Uterus (tissue), 4 donors: ENCODE measurements around the gene SYT9. TPM values are rescaled to one million over a fixed set of nuclear protein-coding genes. Genes with fewer than 3 reads are reported as not detected.

ENCODE experiments used
- DNase-seq, 2 donors: peaks; one replicate each; pipeline ENCODE4 v3.0.0-alpha.2; 2019 to 2020
- H3K27ac ChIP-seq, 2 donors: fragments of 200-600 bp; sonication (generic); 1 replicate in 1 of 2; 2 replicates in 1 of 2; pipeline ENCODE4 v1.5.1; 2016 to 2018
- H3K27me3 ChIP-seq, 2 donors: fragments of 200-600 bp; sonication (generic); one replicate each; pipeline ENCODE4 v1.5.1; 2018 to 2019; ENCODE audit warnings: control low read depth in 1 of 2
- H3K36me3 ChIP-seq, 2 donors: fragments of 200-600 bp; sonication (generic); one replicate each; pipeline ENCODE4 v1.5.1; 2019; ENCODE audit warnings: control low read depth in 1 of 2
- H3K4me1 ChIP-seq, 2 donors: fragments of 200-600 bp; sonication (generic); one replicate each; pipeline ENCODE4 v1.5.1; 2018 to 2019; ENCODE audit warnings: control low read depth in 1 of 2
- H3K4me3 ChIP-seq, 2 donors: fragments of 200-600 bp; sonication (generic); 1 replicate in 1 of 2; 2 replicates in 1 of 2; pipeline ENCODE4 v1.5.1; 2018 to 2019; ENCODE audit warnings: mild to moderate bottlenecking in 1 of 2
- H3K9me3 ChIP-seq, 2 donors: fragments of 200-600 bp; sonication (generic); one replicate each; pipeline ENCODE4 v1.5.1; 2019; ENCODE audit warnings: control low read depth in 1 of 2
- POLR2A ChIP-seq, 2 donors: fragments of 450-650 bp; IDR thresholded peaks; one replicate each; pipeline ENCODE4 v1.6.1; 2016; ENCODE audit warnings: antibody characterized with exemption in 2 of 2, mild to moderate bottlenecking in 1 of 2, moderate library complexity in 1 of 2
- intact Hi-C: fragments of 100-400 bp; cut with DNase I; formaldehyde crosslinking; loops from one replicate; pipeline ENCODE4 v1.15.1; 2023; ENCODE audit warnings: low total_unique reads
- total RNA-seq, 4 donors: library from RNA; depleted of rRNA in 3 of 4; stranded (reverse); fragments of >200 nt in 3 of 4; gene quantifications; one replicate each; pipeline versions ENCODE4 v1.1.0 to v1.2.4, GENCODE V29; 2014 to 2023
- TF ChIP-seq, protein P1 (sequence below), 4 experiments: fragments of 200-600 bp in 2 of 4; fragments of 450-650 bp in 2 of 4; sonication (generic) in 2 of 4; IDR thresholded peaks; one replicate each; pipeline ENCODE4 v1.5.1; 2016 to 2019; ENCODE audit warnings: antibody characterized with exemption in 4 of 4, mild to moderate bottlenecking in 2 of 4, moderate library complexity in 1 of 4
- donor health status: DM: yes; HTN: yes; CAD: no.

Gene SYT9
- total RNA-seq, 4 donors from 2014 or later, result 0.29 to 5.8 (median 3.0) TPM; not detected in 1

DNA sequence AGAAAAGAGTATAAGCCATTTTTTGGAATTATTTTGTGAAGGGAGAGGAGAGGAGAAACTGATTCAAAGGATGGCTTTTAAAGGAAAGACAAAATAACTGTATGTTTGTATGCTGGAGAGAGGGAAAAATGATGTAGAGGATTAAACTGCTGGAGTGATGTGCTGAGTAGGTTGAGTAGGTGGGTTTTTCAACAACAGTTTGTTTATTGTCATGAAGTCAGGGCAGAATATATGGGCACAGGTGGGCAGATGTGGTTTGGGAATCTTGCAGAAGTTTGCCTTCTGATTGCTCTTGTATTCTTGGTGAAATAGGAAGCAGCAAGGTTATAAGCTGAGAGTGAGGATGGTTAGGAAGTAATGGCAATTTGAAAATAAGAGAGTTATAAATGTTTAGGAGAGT, 12.1 kb downstream of the SYT9 start:
- intact Hi-C loops, result no loop called here
- H3K27me3 ChIP-seq, result no peaks in the 10 kb centered on the region
- H3K4me1 ChIP-seq, result no peaks in the 10 kb centered on the region
- no peaks in the 10 kb centered on the region for H3K9me3 ChIP-seq
- no peaks in the 10 kb centered on the region for H3K36me3 ChIP-seq
- no peak for DNase-seq
- no peak overlapping the region for H3K27ac ChIP-seq
- no peak for TF ChIP-seq POLR2A (IDR thresholded peaks at IDR 0.05)
- H3K4me3 ChIP-seq, result no peak overlapping the region

DNA sequence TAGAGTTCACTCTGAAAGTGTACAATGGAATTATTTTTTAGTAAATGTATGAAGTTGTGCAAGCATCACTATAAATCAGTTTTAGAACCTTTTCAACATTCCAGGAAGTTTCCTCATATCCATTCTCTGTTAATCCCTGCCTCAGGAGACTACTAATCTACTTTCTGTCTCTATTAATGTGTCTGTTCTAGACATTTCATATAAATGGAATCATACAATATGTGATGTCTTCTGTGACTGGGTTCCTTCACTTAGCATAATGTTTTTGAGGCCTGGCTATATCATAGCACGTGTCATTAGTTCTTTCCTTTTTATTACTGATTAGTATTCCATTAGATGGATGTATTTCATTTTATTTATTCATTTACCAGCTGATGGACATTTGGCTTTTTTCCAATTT, 17.1 kb downstream of the SYT9 start:
- no peaks in the 10 kb centered on the region for H3K27me3 ChIP-seq
- H3K4me3 ChIP-seq, result no peak overlapping the region
- TF ChIP-seq POLR2A (IDR thresholded peaks at IDR 0.05), result no peak
- TF ChIP-seq, protein P1, sequence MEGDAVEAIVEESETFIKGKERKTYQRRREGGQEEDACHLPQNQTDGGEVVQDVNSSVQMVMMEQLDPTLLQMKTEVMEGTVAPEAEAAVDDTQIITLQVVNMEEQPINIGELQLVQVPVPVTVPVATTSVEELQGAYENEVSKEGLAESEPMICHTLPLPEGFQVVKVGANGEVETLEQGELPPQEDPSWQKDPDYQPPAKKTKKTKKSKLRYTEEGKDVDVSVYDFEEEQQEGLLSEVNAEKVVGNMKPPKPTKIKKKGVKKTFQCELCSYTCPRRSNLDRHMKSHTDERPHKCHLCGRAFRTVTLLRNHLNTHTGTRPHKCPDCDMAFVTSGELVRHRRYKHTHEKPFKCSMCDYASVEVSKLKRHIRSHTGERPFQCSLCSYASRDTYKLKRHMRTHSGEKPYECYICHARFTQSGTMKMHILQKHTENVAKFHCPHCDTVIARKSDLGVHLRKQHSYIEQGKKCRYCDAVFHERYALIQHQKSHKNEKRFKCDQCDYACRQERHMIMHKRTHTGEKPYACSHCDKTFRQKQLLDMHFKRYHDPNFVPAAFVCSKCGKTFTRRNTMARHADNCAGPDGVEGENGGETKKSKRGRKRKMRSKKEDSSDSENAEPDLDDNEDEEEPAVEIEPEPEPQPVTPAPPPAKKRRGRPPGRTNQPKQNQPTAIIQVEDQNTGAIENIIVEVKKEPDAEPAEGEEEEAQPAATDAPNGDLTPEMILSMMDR (IDR thresholded peaks at IDR 0.05), result no peak
- H3K36me3 ChIP-seq, result no peaks in the 10 kb centered on the region
- H3K9me3 ChIP-seq, result no peaks in the 10 kb centered on the region
- DNase-seq, result no peak
- intact Hi-C loops, result no loop called here
- no peak overlapping the region for H3K27ac ChIP-seq
- H3K4me1 ChIP-seq, result no peaks in the 10 kb centered on the region

GRCh38 chr11:7270233-7270865, 18.6 kb downstream of the SYT9 start:
- H3K9me3 ChIP-seq, result no peaks in the 10 kb centered on the region
- TF ChIP-seq POLR2A (IDR thresholded peaks at IDR 0.05), result no peak
- TF ChIP-seq, protein P1 (IDR thresholded peaks at IDR 0.05), result no peak
- intact Hi-C loops, result no loop called here

DNA sequence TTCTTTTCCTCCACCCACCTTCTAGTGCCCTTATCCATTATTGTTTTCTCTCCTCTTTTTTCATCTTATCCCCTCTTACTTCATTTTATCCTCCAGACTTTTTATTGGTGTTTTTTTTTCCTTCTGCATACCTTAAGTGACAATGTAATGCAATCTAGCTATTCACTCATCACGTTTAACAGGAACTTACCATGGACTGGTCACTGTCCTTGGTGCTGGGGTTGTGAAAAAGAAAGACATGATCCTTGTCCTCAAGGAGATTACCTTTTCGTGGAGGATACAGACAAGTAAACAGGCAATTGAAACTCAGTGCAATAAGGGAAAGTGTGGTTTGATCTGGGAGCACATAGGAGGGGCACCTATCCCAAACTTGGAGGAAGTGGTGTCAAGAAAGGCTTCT, 20.7 kb downstream of the SYT9 start:
- Histone ChIP-seq H3K4me3 (no peak overlapping the region), H3K36me3 (no peaks in the 10 kb centered on the region), H3K9me3 (no peaks in the 10 kb centered on the region), H3K27ac (no peak overlapping the region), H3K4me1 (no peaks in the 10 kb centered on the region), H3K27me3 (no peaks in the 10 kb centered on the region)
- TF ChIP-seq, protein P1 (IDR thresholded peaks at IDR 0.05), result no peak
- no peak for TF ChIP-seq POLR2A (IDR thresholded peaks at IDR 0.05)
- DNase-seq, result no peak
- intact Hi-C loops, result no loop called here

More at GRCh38 chr11:7270233-7270865, 18.6 kb downstream of the SYT9 start:
- no peaks in the 10 kb centered on the region for H3K4me1 ChIP-seq
- no peak overlapping the region for H3K27ac ChIP-seq
- H3K4me3 ChIP-seq, result no peak overlapping the region
- no peak for DNase-seq
- no peaks in the 10 kb centered on the region for H3K36me3 ChIP-seq
- no peaks in the 10 kb centered on the region for H3K27me3 ChIP-seq

DNA sequence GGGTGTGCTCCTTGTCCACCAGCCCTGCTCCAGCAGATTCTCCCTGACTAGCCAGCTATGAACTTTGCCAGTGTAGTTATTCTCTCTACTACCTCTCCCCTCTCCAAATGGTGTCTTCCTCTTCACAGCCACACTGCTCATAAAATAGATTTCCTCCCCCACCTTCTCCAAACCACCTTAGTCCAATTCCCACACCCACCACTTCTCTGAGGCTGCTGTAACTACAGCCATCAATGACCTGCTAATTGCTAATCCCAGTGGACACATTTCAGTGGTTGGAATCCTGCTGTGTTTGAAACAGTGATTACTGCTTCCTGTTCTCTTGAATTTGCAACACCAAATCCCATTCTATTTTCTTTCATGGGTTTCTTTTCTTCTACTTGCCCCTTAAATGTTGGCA, 23.4 kb downstream of the SYT9 start:
- Histone ChIP-seq H3K9me3 (no peaks in the 10 kb centered on the region), H3K4me1 (no peaks in the 10 kb centered on the region), H3K36me3 (no peaks in the 10 kb centered on the region), H3K27me3 (no peaks in the 10 kb centered on the region), H3K4me3 (no peak overlapping the region), H3K27ac (no peak overlapping the region)
- intact Hi-C loops, result no loop called here
- no peak for DNase-seq
- no peak for TF ChIP-seq POLR2A (IDR thresholded peaks at IDR 0.05)
- TF ChIP-seq, protein P1 (IDR thresholded peaks at IDR 0.05), result no peak
